Measurements from ENCODE around the gene DDX6.

DNA sequence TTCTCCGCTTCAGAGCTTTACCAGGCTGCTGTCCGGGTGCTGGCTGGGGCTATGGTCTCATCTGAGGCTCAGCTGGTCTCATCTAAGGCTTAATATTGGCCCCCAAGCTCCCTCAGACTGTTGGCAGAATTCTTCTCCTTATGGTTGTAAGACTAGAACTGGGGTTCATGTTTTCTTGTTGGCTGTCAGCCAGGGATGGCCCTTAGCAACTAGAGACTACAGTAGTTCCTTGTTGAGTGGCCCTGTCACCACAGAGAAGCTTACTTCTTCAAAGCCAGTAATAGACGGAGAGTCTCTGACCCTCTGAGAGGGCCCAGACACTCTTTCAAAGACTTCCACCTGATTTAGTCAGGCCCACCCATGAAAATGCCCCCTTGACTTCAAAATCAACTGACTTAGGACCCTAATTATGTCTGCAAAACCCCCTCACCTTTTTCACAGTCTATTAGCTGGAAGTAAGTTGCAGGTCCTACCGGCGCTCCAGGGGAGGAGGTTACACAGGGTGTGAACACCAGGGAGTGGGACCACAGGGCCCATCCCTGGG is 87.3 kb downstream of the DDX6 start:
- TF ChIP-seq, protein P1, sequence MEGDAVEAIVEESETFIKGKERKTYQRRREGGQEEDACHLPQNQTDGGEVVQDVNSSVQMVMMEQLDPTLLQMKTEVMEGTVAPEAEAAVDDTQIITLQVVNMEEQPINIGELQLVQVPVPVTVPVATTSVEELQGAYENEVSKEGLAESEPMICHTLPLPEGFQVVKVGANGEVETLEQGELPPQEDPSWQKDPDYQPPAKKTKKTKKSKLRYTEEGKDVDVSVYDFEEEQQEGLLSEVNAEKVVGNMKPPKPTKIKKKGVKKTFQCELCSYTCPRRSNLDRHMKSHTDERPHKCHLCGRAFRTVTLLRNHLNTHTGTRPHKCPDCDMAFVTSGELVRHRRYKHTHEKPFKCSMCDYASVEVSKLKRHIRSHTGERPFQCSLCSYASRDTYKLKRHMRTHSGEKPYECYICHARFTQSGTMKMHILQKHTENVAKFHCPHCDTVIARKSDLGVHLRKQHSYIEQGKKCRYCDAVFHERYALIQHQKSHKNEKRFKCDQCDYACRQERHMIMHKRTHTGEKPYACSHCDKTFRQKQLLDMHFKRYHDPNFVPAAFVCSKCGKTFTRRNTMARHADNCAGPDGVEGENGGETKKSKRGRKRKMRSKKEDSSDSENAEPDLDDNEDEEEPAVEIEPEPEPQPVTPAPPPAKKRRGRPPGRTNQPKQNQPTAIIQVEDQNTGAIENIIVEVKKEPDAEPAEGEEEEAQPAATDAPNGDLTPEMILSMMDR (IDR thresholded peaks at IDR 0.05) = no peak
- TF ChIP-seq POLR2AphosphoS5 (IDR thresholded peaks at IDR 0.05; ENCODE audit: low read depth, low read length) = no peak
